ENCODE results near the gene POLD2.
"Not testable (repeated sequence)": the region's sequence is repeated elsewhere in the genome, so short reads cannot be mapped to it uniquely, and the experiment has no call there.

The POLD2 gene

DNA sequence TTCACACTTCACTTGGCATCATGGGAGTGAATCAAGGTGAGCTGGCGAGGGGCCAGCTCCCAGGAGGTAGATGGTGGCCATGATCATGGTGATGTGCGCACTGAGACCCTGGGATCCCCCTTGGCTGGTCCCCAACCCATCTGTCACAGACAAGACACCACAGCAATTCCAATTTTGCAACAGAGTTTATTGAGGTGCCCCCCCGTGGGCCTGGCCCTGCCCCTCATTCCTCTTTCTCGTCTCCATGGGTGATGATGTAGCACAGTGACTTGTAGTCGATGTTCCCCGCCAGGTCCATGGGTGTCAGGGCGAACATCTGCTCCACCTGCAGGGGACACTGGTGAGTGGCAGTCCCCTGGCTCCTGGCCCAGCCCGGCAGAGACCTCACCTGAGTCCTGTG, 15.3 kb upstream of the POLD2 start:
- no peak for DNase-seq

DNA sequence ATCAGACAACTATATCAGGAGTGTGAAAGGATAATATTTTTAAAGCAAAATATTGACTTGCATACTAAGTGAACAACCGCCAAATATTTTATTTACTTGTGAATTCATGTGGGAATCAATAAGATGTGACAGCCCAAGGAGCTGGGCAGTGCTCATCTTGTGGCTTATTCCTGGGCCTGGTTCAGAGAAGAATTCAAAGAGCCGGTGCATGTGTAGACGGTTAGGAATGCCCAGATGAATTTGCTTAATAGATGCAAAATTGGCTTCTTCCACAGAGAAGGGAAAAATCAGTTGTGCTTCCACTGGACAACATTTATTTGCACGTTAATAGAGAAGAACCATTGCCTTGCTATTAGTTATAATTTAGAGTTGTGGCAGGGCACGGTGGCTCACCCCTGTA, 13.4 kb upstream of the POLD2 start:
- no peak for DNase-seq

- DNase-seq = no peak
Measured at GRCh38 chr7:44134943-44135628, 11.7 kb upstream of the POLD2 start.

- DNase-seq = no peak
Measured at GRCh38 chr7:44133295-44133694, 9.9 kb upstream of the POLD2 start.

GRCh38 chr7:44132039-44132438, 8.7 kb upstream of the POLD2 start:
- no peak for DNase-seq

GRCh38 chr7:44131173-44132029, 8.1 kb upstream of the POLD2 start:
- no peak for DNase-seq

- no peak for DNase-seq
Measured at GRCh38 chr7:44128721-44129582, 5.6 kb upstream of the POLD2 start.

GRCh38 chr7:44127161-44127560, 3.8 kb upstream of the POLD2 start:
- DNase-seq = no peak

- DNase-seq = not testable (repeated sequence)
Measured at GRCh38 chr7:44126574-44126973, 3.2 kb upstream of the POLD2 start.

DNA sequence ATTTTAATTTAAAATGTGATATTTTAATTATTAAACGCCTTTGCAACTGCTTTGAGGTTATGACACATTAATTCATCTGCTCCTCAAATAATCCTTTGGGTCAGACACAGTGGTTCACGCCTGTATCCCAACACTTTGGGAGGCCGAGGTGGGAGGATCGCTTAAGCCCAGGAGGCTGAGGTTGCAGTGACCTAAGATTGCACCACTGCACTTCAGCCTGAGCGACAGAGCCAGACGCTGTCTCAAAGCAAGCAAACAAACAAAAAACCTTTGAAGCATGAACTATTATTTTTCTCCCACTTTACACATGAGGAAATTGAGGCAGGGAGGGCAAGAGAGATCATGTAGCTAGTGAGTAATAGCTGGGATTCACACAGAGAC, 1.5 kb upstream of the POLD2 start:
- no peak for DNase-seq

DNA sequence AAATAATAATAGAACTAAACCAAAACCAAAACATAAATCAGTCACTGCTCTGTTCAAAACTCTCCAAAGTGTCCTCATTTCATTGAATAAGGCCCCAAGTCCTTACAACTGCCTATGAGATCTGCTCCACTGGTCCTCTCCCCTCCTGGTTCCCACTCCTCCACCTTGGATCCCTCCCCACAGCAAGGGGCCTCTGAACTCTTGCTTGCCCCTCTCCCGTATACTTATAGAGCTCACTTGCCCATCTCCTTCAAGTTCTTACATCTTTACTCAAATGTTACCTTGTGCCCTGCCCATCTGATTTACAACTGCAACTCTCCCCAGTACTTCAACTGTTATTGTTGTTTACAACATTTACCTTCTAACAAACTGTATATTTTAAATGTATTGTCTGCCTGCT, 819 bp downstream of the POLD2 start:
- DNase-seq = no peak

GRCh38 chr7:44121761-44122420, 1.5 kb downstream of the POLD2 start:
- no peak for DNase-seq

DNA sequence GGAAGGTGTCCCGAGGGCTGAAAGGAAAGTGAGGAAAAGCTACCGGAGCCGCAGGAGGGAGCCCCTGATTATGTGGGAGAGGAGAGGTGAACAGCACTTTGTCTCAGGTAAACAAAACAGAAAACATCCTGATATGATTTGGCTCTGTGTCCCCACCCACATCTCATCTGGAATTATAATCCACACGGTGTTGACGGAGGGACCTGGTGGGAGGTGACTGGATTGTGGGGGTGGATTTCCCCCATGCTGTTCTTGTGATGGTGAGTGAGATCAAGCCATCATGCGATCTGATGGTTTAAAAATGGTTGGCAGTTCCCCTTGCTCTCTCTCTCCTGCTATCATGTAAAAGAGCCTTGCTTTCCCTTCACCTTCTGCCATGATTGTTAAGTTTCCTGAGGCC, 3.0 kb downstream of the POLD2 start:
- DNase-seq = no peak

DNA sequence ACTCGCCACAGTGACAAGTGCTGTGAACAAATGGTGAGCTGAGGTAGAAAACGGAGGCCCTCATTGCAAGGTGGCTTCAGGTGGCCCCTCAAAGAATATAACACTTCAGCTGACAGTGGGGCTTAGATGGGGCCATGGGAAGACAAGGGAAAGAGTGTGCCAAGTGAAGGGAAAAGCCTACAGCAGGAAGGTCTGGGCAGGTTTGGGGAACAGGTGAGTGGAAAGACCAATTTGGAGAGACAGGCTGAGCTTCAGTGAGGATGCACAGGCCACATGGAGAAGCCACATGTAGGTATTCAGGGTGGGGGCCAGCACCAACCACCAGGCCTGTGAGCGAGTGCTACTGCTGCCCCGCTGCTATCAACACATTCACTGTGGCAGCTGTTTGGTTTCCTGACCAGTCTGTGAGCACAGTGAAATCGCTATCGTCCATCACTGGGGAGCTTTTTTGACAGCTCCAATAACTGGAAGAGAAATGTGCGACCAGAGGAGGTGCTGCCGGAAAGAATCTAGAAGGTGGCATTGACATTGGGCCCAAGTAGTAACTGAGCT, 3.4 kb downstream of the POLD2 start:
- no peak for DNase-seq

GRCh38 chr7:44117801-44118429, 5.4 kb downstream of the POLD2 start:
- DNase-seq = no peak

DNA sequence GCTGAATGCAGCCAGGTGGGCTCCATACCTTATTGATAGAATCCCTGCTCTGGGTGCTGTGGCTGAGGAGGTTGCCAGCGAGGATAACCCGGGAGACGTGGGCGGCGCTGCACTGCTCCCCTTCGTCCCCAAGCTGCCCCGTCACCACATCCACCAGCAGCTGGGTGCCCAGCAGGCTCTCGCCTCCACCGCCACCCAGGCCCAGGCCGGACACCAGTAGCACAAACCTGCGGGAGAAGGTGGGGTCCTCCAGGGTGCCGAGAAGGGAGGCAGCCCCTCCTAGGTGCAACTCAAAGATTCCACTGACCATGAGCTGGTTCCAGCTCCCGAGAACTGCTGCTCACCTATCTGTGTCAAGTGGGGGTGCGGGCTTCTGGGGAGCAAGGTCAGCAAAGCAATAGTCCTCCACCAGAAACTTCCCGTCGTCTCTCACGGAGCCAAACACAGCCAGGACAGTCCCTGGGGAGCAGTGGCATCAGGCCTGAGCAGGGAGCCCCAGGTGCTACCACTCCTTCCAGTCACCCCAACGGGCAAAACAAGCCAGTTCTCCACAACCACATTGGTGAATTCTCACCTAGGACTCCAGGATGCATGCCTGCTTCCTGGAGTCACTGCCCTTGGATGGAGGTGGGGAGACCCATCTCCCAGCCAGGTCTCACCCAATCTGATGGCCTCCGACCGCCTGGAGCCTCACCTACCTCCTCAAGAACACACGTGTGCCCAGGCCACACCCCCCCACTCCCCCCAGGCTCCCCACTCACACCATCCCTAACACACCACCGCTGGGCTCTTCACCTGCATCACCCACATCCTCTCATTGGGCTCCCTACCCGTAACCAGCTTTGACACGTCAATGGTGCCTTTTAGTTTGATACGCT, 6.3 kb downstream of the POLD2 start:
- no peak for DNase-seq

GRCh38 chr7:44116087-44116788, 7.1 kb downstream of the POLD2 start:
- no peak for DNase-seq

GRCh38 chr7:44114586-44115310, 8.6 kb downstream of the POLD2 start:
- no peak for DNase-seq

- DNase-seq = no peak
Measured at GRCh38 chr7:44113764-44114354, 9.5 kb downstream of the POLD2 start.
